Vagina (tissue), 2 donors: Measurements from ENCODE around the gene HRH3.

Experiments used
- CTCF ChIP-seq, 3 experiments: fragments of 450-650 bp in 2 of 3; fragments of 200-600 bp in 1 of 3; sonication (generic) in 1 of 3; IDR thresholded peaks; one replicate each; pipeline ENCODE4 v1.5.1; 2017 to 2019; ENCODE audit warnings: antibody characterized with exemption in 3 of 3, mild to moderate bottlenecking in 2 of 3, moderate library complexity in 2 of 3
- POLR2A ChIP-seq, 2 donors: fragments of 450-650 bp; IDR thresholded peaks; one replicate each; pipeline ENCODE4 v1.6.1; 2017; ENCODE audit warnings: antibody characterized with exemption in 2 of 2, mild to moderate bottlenecking in 2 of 2, moderate library complexity in 2 of 2

- TF ChIP-seq CTCF (IDR thresholded peaks at IDR 0.05) (no peak), POLR2A (IDR thresholded peaks at IDR 0.05) (no peak)
These were observed 23.8 kb downstream of the HRH3 start for GRCh38 chr20:62196286-62196685.
